Left kidney (tissue), 2 donors: ENCODE data around the gene SLC8A1. TPM values are rescaled to one million over a fixed set of nuclear protein-coding genes. Genes with fewer than 3 reads are reported as not detected.

Experiments used
- DNase-seq: peaks from one replicate; pipeline ENCODE4 v3.0.0-alpha.2; 2013
- polyA plus RNA-seq: library from polyadenylated mRNA; unstranded; fragments of 120-200 nt; gene quantifications from one replicate; pipeline ENCODE4 v1.2.1, GENCODE V29; 2013; ENCODE audit not compliant: insufficient read length

SLC8A1 gene
- polyA plus RNA-seq, 1 donor, result 73.0 TPM

DNA sequence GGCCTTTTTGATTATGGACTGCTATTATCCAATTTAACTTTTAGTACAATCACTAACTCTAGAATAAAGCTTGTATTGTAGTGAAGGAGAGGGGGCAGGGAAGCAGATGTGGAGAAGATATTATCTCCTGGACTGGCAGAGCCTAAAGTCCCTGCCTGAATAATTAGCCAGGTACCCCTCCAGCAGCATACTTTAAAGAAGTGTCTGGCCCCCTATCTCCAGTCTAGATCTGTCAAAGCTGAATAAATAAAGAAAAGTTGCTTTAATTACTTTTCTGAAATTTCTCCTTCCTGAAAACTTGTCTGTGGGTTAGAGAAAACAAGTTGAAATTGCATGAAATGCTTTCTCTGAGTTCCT, 258.2 kb downstream of the SLC8A1 start:
- DNase-seq, result no peak

DNA sequence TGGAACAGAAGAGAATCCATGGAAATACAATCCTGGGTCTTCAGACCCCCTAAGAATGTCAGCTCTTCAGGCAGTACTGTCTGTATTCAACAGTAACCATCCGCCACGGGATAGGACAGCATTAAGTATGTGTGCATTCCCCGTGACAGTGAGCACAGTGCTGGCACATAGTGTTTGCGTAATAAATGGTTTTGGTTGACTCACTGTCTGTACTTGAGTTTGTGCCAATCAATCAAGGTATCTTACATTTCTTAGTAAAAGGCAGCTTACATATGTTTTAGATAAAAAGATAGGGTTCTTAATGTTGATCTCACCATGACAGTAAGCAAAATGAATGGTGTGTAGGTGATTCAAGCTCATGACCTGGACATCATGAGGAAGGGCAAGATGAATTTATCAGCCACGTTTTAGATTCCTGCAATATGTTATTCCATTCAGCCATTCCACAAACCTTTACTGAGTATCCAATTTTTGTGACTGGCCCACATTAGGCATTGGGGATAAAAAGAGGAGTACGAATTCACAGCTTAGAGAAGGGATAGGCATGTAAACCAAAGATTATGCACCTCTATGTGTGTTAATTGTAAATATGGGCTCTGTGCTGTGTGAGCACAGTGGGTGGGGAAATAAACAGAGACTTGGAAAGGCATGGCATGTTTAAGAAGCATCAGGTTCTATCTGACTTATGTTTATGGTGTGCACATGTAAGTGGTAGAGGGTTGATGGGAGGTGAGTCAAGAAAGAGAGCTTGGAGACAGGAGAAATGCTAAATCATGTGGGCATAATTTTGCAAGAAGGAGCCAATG, 258.8 kb downstream of the SLC8A1 start:
- DNase-seq, result no peak

DNA sequence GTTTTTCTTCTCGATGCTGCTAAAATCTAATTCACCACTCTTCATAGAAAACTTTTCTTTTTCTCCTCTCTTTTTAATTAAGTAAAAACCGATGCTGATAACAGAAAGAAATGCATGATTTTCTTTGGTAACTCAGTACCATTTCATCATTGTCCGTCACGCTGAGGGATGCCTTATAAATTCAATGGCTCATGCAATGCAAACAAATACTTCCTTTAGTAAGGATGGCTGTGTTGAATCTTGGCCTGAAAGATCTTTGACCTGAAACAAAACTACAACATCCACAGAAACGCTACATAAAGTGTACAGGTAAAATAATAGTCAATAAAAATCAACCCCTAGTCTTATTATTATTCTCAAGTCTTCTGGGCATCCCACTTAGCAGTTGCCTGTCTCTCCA, 261.4 kb downstream of the SLC8A1 start:
- no peak for DNase-seq

DNA sequence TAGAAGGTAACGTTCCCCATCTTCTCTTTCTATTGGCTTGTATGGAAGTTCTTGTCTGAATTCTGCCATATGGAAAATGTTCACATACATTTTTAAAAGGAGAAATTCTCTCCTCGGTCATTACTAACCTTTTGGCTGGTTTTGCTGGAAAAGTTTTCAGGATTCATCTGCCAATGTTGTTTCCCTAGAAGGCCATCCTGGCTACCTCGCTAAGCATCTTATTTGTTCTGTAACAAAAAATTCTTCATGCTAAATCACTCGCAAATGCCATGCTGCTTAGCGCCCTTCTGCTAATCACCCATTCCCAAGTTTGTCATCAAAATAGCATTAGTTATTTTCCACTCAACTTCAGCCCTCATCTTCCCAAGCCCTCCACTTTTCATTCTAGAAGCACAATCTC, 262.0 kb downstream of the SLC8A1 start:
- DNase-seq, result no peak

DNA sequence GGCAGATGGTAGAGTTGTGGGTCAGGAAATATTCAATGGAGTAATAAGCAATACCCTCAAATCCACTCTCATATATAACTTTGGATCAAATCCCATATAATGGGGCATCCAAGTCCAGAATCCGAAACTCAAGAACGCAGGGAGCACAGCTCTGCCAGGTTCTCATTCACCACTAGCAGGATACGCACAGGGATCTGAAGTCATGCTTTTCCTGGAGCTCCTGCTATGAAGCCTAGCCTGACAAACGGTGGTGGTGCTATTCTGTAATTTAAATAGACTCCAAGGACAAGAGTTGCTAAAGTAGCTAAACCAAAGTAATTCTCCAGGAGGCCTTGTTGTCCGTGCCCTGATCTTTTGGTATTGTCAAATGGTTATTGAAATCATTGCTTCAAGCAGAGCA, 264.8 kb downstream of the SLC8A1 start:
- no peak for DNase-seq

DNA sequence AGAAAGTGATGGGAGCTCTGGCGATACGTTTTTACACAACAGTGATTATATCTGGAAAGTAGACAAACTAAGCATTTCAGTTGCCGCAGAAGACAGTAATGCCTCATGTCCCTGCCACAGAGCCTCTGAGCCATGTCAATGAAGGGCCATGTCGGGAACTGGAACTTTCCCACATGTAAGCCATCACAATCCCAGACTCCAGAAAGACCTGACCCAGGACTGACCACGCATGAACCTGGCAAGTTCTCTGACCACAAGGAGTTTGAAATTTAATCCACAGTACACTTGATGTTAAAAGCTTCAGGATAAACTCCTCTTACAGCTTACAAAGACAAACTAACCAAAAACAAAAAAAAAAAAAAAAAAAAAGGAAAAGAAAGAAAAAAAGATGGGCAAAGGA, 267.3 kb downstream of the SLC8A1 start:
- DNase-seq, result no peak

DNA sequence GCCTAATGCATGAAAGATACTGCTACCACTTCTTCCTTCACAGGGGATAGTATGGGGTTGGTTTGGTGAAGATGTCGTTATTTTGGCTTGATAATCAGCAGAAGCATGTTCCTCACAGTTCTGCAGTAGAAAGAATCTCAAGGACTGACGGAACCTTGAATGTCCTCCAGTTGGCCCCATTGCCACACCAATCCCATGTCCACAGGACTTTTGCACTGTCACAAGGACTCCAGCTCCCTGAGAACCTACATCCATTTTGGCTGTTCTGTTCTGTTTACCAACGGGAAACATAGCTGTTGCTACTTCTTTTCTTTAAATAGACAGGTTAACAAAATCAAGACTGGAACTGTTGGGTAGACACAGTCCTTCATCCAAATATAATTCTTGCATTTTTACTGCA, 270.0 kb downstream of the SLC8A1 start:
- DNase-seq, result no peak

DNA sequence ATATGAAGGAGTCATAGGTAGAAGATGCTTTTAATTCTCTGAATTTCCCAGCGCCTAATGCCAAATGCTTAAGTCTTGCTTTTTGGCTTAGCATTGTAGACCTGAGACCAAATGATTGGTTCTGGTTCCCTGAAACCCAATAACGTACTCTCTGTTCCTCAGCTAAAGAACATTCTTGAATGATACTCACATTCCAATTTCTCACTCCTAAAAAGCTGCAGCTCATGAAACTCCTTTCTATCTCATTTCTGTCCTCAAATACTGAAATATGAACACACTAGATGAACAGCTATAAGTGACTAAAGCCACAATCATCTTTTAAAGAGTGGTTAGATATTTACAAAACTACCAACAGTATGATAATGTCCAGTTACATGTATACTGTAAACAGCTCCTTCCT, 272.1 kb downstream of the SLC8A1 start:
- DNase-seq, result no peak

DNA sequence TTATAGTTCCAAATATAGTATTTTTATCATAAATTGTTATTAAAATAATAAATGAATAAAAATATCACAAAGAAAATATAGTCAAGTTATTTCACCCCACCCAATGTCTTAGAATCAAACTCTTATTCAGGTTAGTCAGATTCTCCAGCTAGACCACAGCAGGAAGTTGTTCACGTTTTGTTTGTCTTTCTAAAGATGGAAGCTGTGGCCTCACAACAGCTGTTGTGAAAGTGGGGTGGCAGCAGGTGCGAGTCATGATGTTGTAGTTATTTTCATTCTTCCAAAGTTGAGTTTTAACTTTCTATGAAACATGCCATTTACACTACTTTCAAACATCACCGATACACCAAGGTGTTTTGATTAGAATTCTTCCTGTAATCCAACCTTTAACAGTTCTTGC, 272.9 kb downstream of the SLC8A1 start:
- no peak for DNase-seq

DNA sequence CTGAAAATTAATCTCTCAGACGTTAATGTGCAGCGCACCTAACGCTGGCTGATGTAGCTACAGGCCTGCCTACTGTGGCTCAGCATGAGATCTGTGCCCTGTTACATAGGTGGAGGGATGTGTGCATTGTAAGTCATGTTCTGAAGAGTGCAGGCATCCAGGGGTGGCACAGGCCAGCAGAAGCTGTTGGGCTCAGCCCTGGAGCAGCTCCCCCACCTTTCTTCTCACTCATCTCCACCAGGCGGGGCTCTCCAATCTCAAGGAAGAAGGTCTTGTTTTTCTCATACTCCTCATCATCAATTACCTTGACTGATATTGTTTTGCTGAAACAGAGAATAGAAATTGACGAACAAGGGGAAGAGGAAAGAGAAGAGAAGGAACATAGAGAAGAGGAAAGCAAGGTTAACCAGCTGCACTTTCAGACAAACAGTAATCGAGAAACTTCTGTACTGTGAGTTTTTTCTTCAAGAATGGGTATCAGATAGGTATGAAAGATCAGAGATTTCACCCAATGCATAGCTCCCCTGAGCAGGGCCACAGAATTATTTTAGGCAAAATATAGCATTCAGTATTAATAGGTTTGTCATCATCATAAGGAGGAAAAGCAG, 273.6 kb downstream of the SLC8A1 start:
- DNase-seq, result no peak

DNA sequence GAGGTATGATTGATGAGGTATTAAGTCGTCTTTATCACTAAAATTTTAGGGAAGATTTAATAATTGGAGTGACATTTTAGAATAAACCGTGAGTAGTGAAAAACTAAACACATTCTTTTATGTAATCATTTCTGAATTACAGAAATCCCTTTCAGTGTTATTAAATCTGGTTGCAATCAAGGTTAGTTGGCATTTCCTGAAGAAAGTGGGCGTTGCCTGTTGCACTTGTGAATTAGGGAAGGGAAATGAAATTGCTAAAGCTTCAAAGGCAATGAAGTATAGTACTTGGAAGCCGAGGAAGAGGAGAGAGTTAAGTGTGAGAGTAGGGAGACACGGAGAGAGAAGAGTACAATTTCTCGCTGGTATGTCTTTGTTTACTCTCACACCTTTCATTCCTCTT, 274.5 kb downstream of the SLC8A1 start:
- no peak for DNase-seq

DNA sequence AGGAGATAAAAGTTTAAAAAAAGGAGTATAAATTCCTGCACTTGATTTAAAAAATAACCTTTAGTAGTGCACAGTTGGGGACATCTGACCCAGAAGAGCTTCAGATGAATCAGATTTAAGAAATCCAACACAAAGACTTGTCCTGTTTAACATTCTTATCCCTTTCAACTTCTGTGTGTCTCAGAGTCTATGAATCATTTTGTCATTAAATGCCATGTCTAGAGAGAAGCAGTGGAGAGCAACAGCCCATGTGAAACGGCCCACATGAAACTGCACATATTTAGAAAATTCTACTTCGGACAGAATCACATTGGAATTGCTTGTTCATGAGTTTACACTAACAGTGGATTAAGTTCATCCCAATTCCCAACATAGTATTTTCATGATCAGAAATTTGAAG, 278.6 kb downstream of the SLC8A1 start:
- DNase-seq, result no peak

DNA sequence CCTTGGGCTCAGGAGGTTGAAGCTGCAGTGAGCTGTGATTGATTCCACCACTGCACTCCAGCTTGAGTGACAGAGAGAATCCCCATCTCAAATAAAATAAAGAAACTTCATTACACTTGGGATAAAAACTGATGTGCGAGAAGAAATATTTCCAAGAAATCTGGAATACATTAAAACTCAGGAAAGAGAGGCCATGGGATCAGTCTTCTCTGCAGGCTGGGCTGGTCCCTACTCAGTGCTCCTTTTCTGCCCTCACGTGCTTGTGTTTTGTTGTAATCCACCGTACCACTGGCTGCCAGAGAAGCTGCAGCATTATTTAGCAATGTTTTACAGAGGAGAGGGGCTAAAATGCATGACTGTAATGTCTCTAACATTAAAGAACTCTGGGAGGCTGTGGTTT, 282.0 kb downstream of the SLC8A1 start:
- DNase-seq, result no peak

DNA sequence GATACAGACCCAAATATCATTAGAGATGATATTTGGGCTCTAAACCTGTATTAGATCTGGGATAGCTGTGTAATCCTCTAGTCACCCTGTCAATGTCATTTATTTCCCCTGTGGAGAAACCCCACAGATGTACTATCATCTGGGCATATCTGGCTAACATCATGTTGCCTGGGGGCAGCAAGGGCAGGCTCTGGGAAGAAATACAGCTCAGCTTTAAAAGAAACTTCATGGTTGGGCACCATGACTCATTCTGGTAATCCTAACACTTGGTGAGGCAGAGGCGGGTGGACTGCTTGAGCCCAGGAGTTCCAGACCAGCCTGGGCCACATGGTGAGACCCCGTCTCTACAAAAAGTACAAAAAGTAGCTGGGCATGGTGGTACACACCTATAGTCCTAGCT, 282.5 kb downstream of the SLC8A1 start:
- DNase-seq, result no peak

DNA sequence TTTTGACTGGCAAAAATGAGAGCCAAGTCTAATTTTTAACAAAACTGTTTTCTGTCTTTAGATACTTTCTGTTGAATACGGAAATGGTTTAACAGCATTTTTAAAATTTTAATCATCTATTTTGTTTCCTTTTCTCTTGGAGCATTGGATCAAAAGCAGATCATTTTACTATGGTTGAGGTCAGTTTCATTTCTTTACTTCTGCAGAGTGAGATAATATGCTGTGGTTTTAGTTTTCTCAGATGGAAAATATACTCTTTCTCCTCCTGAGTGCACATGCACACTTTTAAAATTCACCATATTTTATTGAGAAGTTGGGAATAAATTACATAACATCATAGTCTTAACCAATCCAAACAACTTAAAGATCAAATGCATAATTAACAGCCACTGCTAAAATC, 283.3 kb downstream of the SLC8A1 start:
- DNase-seq, result no peak

DNA sequence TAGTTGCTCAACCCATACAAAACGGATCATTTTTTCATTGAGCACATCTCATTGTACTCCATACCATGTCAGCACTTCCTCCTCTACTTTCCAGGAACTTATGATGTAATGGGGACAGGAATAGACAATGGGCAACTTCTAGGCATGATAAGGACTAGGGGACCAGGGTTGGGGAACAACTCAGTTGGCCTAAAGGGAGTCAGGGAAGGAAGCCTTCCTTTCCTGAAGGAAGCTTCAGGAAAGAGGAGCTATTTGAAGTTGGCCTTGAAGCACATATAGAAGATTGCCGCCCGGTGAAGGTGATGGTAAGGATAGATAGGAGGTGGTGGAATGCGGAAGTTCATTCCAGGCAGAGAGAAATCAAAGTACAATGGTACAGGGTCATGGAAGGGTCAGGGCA, 283.9 kb downstream of the SLC8A1 start:
- DNase-seq, result no peak

DNA sequence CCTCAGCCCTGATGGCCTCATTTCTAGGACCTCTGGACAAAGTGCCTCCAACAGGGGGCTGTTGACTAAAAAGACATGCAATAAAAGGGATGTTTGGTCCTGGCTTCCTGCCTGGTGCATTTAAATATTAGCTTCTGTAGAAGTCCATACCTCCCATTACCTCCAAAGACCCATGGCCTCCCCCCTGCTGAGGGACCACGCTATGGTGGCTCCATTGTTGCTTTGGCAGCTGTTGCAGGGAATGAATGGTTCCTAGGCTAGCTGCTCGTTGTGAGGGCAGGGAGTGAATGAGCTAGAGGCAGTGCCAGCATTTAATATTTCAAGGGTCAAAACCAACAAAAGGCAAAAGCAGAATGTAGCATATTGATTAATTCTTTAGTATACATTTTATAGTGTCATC, 285.9 kb downstream of the SLC8A1 start:
- no peak for DNase-seq

DNA sequence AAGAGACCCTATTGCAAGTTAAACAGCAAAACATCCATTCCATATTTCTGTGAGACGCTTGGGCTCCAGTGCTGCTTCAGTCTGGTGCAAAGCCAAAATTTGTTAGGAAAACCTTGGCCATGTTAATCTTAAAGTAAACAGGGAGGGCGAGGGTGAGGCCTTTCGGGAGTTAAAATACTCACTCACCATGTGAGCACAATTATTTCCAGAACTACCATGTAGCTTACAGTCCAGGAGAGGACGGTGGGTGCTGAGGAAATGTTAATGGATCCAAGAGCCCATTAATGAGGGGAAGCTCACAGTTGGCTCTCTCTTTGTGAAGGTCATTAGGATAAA, 286.4 kb downstream of the SLC8A1 start:
- no peak for DNase-seq

DNA sequence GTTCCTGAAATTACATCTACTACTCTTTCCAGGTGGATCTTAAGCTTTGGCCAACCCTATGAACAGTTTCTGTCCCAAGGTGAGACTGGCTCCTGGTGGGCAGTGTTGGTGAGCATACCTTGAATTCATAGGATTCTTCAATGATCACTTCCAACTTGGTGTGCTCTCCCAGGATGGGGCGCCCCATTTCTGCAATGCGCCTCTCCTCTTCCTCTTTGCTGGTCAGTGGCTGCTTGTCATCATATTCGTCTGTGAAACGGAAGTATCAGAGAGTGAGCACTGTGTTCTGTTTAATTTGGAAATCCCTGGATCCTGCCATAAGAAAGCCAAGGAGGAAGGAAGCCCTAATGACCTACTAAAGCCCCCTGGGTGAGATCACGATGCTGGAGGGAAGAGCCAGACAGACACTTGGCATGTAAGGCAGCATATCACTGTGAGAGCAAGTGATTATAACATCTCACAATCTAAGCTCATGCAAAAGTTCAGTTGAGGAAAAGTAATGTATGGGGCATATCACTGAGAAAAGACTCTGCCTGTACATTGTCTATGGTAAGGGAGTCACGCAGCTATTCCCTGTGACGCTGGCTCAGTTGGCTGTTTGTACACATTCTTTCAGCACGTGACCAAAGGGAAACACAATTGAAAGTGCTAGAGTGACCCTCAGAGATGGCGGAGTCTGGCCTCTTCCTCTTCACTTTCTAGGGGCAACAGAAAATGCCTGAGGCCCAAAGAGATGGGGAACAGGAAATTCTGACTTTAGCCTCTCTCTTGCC, 287.0 kb downstream of the SLC8A1 start:
- DNase-seq, result peak; percentile 31

DNA sequence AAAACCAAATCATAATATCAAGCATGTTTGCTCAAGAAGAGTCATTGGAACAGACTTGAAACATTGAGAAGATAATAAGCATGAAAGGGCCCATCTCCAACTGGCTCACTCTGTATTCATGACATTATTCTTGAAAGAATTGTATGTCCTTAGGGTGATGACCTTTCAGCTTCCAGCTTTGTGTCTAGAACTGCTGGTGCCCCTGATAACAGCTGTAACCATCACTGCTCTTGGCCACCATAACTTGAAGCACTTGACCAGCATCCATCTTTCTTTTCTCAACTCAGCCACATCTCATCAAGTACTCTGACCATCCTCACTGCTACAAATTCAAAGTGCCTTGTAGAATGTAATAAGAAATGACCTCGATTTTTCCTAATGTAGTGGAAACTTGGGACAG, 289.9 kb downstream of the SLC8A1 start:
- no peak for DNase-seq

DNA sequence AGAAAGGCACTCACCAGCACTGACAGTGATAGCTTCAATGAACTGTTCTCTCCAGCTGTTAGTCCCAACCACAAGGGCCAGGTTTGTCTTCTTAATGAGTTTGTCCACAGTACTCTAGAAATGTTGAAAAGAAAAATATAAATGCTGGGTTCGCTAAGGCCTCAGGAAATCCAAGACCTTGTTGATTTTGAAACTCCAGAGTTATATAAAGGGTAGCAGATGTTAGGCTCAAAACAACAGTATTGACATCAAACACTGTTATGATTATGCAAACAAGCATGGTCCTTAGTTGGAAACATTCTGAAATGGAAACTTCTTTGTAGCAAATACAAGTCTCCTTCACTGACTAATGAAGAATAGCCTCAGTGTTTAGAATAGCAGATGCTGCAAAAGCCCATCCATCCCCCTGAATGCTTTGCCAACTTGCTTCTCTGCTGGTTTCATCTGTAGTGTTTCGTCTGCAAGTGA, 291.1 kb downstream of the SLC8A1 start:
- no peak for DNase-seq

DNA sequence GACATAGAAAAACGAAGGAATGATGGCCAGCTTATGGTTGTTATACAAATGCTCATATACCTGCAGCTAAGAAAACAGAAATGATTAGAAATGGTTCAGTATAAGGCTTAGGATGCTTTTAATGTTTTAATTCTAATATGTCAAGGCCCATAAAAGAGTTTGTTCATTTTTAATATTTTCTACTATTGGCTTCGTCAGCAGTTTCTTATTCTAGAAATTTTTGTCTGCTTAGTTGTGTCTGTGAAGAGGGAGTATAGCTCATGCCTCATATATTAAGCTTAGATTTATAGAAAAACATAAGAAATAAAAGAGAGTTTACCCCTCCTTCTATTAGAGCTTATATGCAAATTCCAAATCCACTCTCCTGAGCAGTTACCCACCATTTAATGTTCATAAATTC, 292.6 kb downstream of the SLC8A1 start:
- DNase-seq, result no peak

DNA sequence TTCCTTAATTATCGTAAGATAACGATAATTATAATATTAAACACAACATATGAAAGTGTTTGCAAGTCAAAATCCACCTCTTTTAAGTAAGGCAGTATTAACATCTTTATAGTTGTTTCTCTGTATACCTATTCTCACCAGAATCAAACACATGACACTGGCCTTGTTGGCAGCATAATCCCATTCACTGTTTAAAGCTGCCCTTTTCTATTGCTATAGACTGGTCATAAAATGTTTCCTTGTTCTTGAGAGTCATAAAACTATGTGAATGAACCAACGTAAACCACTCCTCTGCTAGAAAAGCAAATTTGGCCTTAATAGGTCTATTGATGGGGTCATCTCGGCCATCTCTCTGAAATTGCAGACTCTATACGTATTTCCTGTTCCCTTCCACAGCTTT, 293.1 kb downstream of the SLC8A1 start:
- DNase-seq, result no peak

DNA sequence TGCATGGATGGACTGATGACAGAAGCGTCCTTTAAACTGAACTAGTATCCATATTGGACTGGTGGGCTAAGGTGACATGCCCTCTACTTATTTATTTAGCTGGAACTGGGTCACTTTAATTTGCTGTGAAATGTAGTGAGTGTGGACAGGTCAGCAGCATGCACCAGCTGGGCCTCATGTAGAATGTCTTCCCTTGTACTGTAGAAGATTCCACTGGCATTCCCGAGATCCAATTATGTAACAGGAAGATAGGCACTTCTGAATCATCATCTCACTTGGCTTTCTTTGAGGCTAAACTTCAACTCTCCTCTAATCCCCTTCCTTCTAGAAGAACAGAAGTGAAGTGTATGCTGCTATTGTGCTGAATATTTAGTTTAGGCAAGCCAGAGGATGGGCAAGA, 296.2 kb downstream of the SLC8A1 start:
- DNase-seq, result no peak
